ENCODE data around the gene TENM4.
"Not testable (repeated sequence)": the region's sequence is repeated elsewhere in the genome, so short reads cannot be mapped to it uniquely, and the experiment has no call there.

The TENM4 gene

GRCh38 chr11:79198898-79199250, 242.0 kb downstream of the TENM4 start:
- DNase-seq: no peak

GRCh38 chr11:79198203-79198897, 242.5 kb downstream of the TENM4 start:
- no peak for DNase-seq

- no peak for DNase-seq
Measured at GRCh38 chr11:79196950-79197349, 243.9 kb downstream of the TENM4 start.

GRCh38 chr11:79195209-79195608, 245.6 kb downstream of the TENM4 start:
- no peak for DNase-seq

- DNase-seq: no peak
Measured at GRCh38 chr11:79193663-79194310, 247.0 kb downstream of the TENM4 start.

- no peak for DNase-seq
Measured at GRCh38 chr11:79192836-79193235, 248.0 kb downstream of the TENM4 start.

GRCh38 chr11:79191716-79192115, 249.1 kb downstream of the TENM4 start:
- DNase-seq: not testable (repeated sequence)

- not testable (repeated sequence) for DNase-seq
Measured at GRCh38 chr11:79190553-79190952, 250.3 kb downstream of the TENM4 start.

GRCh38 chr11:79189601-79190000, 251.2 kb downstream of the TENM4 start:
- no peak for DNase-seq

- no peak for DNase-seq
Measured at GRCh38 chr11:79189055-79189454, 251.8 kb downstream of the TENM4 start.

GRCh38 chr11:79186669-79187068, 254.2 kb downstream of the TENM4 start:
- no peak for DNase-seq

GRCh38 chr11:79185351-79185750, 255.5 kb downstream of the TENM4 start:
- DNase-seq: no peak

- DNase-seq: no peak
Measured at GRCh38 chr11:79184285-79184684, 256.5 kb downstream of the TENM4 start.

- no peak for DNase-seq
Measured at GRCh38 chr11:79182794-79183193, 258.0 kb downstream of the TENM4 start.

GRCh38 chr11:79179087-79179486, 261.7 kb downstream of the TENM4 start:
- no peak for DNase-seq

GRCh38 chr11:79174045-79175008, 266.5 kb downstream of the TENM4 start:
- no peak for DNase-seq

GRCh38 chr11:79173615-79174014, 267.2 kb downstream of the TENM4 start:
- no peak for DNase-seq

GRCh38 chr11:79170321-79170720, 270.5 kb downstream of the TENM4 start:
- DNase-seq: no peak

GRCh38 chr11:79168530-79169110, 272.2 kb downstream of the TENM4 start:
- no peak for DNase-seq

GRCh38 chr11:79167510-79168188, 273.2 kb downstream of the TENM4 start:
- DNase-seq: no peak

GRCh38 chr11:79165908-79166307, 274.9 kb downstream of the TENM4 start:
- no peak for DNase-seq

- no peak for DNase-seq
Measured at GRCh38 chr11:79160791-79161403, 279.9 kb downstream of the TENM4 start.
